OCI-LY1 (cell line): Measurements from ENCODE around the gene SH3PXD2A.

Experiments
- CTCF ChIP-seq: fragments of 200-600 bp; sonication (generic), shearing (Covaris generic); IDR thresholded peaks from 2 replicates; pipeline ENCODE4 v1.5.1; 2017; ENCODE audit warnings: mild to moderate bottlenecking, antibody characterized with exemption, low read length, moderate library complexity, mixed read lengths
- EZH2 ChIP-seq: fragments of 200-600 bp; sonication (generic), shearing (Covaris generic); IDR thresholded peaks from 2 replicates; pipeline ENCODE4 v1.8.0; 2017; ENCODE audit warnings: borderline replicate concordance, mixed run types, mild to moderate bottlenecking, antibody characterized with exemption, low read length, moderate library complexity, mixed read lengths

- TF ChIP-seq EZH2, result no peak
- TF ChIP-seq CTCF, result no peak
These were observed 310.6 kb downstream of the SH3PXD2A start for GRCh38 chr10:103544657-103545310.
